OCI-LY1 (cell line): Measurements from ENCODE around the gene TRAK1.

Experiments
- CTCF ChIP-seq: fragments of 200-600 bp; sonication (generic), shearing (Covaris generic); IDR thresholded peaks from 2 replicates; pipeline ENCODE4 v1.5.1; 2017; ENCODE audit warnings: mild to moderate bottlenecking, antibody characterized with exemption, low read length, moderate library complexity, mixed read lengths
- EZH2 ChIP-seq: fragments of 200-600 bp; sonication (generic), shearing (Covaris generic); IDR thresholded peaks from 2 replicates; pipeline ENCODE4 v1.8.0; 2017; ENCODE audit warnings: borderline replicate concordance, mixed run types, mild to moderate bottlenecking, antibody characterized with exemption, low read length, moderate library complexity, mixed read lengths

- TF ChIP-seq EZH2 (no peak), CTCF (no peak)
These were observed 28.6 kb downstream of the TRAK1 start for GRCh38 chr3:42119561-42120355.
